Kidney tubule cell (primary cell): ENCODE measurements around the gene ADAMTS19.

Experiments used
- DNase-seq: peaks from one replicate; pipeline ENCODE4 v3.0.0-alpha.2; 2018; ENCODE audit warnings: low spot score

ADAMTS19 gene

GRCh38 chr5:129770024-129770820 lies 310.1 kb downstream of the ADAMTS19 start:
- no peak for DNase-seq

GRCh38 chr5:129771058-129771838 lies 311.1 kb downstream of the ADAMTS19 start:
- DNase-seq: peak; percentile 60

- no peak for DNase-seq
These were observed 313.3 kb downstream of the ADAMTS19 start for GRCh38 chr5:129773376-129773775.

- DNase-seq: no peak
These were observed 321.5 kb downstream of the ADAMTS19 start for GRCh38 chr5:129781594-129781993.
